GM12864 (cell line): ENCODE measurements around the gene GMDS.

Source experiments
- DNase-seq: peaks from one replicate; pipeline ENCODE4 v3.0.0-alpha.2; 2011; ENCODE audit warnings: low read depth
- H3K4me3 ChIP-seq: 2 replicates; pipeline ENCODE4 v1.5.1; 2011; ENCODE audit warnings: mild to moderate bottlenecking, low read depth, low read length, control low read depth
- CTCF ChIP-seq: IDR thresholded peaks from 2 replicates; pipeline ENCODE4 v1.5.1; 2011; ENCODE audit warnings: low read depth, mild to moderate bottlenecking, moderate library complexity, low read length, control low read depth, inconsistent platforms; ENCODE audit errors: missing control alignments

GMDS gene

GRCh38 chr6:1790684-1791083, 454.7 kb downstream of the GMDS start:
- H3K4me3 ChIP-seq = no peak overlapping the region
- DNase-seq = no peak
- no peak for TF ChIP-seq CTCF

- no peak for TF ChIP-seq CTCF
- DNase-seq = no peak
- no peak overlapping the region for H3K4me3 ChIP-seq
These were observed 456.3 kb downstream of the GMDS start for GRCh38 chr6:1789092-1789491.

GRCh38 chr6:1787894-1788293, 457.5 kb downstream of the GMDS start:
- DNase-seq = no peak
- H3K4me3 ChIP-seq = no peak overlapping the region
- TF ChIP-seq CTCF = no peak

- no peak for DNase-seq
- TF ChIP-seq CTCF = no peak
- no peak overlapping the region for H3K4me3 ChIP-seq
These were observed 458.7 kb downstream of the GMDS start for GRCh38 chr6:1786455-1787453.

- H3K4me3 ChIP-seq = no peak overlapping the region
- TF ChIP-seq CTCF = no peak
These were observed 461.0 kb downstream of the GMDS start for GRCh38 chr6:1784422-1784884.

DNA sequence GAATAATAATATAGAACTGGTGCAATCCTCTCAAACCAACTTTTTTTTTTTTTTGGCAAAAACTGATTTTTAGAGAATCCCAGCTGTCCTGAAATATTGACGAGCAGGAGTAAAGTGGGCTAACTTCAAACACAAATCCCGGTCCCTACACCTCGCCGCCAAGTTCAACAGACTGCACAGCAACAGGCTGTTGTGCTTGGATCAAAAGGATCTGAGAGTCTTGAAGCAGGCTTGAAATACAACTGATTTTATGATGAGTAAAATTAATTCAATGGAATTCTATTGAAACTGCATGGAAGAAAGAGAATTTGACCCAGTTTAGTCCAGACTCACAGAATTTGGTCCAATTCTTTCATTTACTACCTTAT, 463.6 kb downstream of the GMDS start:
- no peak for TF ChIP-seq CTCF
- no peak for DNase-seq
- H3K4me3 ChIP-seq = no peak overlapping the region

More at GRCh38 chr6:1784422-1784884, 461.0 kb downstream of the GMDS start:
- no peak for DNase-seq
